Measurements from ENCODE around the gene MS4A10. TPM values are rescaled to one million over a fixed set of nuclear protein-coding genes. Genes with fewer than 3 reads are reported as not detected.

Gene MS4A10
- polyA plus RNA-seq, 1 donor (not counting 4 experiments of a cell fraction or from before 2014, with no cell fraction given), result not detected

- H3K4me2 ChIP-seq (ENCODE audit: control insufficient read depth, extremely low read depth, insufficient read depth, low read depth, low read length), result no peak overlapping the region
- no peak overlapping the region for H3K9ac ChIP-seq (ENCODE audit: control insufficient read depth, extremely low read depth, insufficient read depth, low read length)
- H3K27ac ChIP-seq (ENCODE audit: control insufficient read depth, insufficient read depth, low read length), result no peak overlapping the region
- FAIRE-seq (no peak), DNase-seq (ENCODE audit: low read depth, low spot score) (no peak)
- H2AFZ ChIP-seq (ENCODE audit: control insufficient read depth, low read length), result no peak overlapping the region
- H3K9me1 ChIP-seq (ENCODE audit: control insufficient read depth, extremely low read depth, insufficient read depth, low read length), result no peaks in the 10 kb centered on the region
- H3K9me3 ChIP-seq (ENCODE audit: control insufficient read depth, low read depth, low read length), result no peaks in the 10 kb centered on the region
- H3K4me1 ChIP-seq (ENCODE audit: control insufficient read depth, extremely low read depth, insufficient read depth, low read length), result no peaks in the 10 kb centered on the region
- no peaks in the 10 kb centered on the region for H3K36me3 ChIP-seq (ENCODE audit: control insufficient read depth in 2 of 2, extremely low read depth in 1 of 2, insufficient read depth in 2 of 2, low read length in 2 of 2)
- TF ChIP-seq CTCF (optimal IDR thresholded peaks at IDR 0.05 in 1 of 3, IDR thresholded peaks at IDR 0.05 in 1 of 3, conservative IDR thresholded peaks at IDR 0.05 in 1 of 3; ENCODE audit: extremely low read depth in 1 of 3, insufficient read depth in 2 of 3, low read length in 3 of 3) (no peak), EZH2 (IDR thresholded peaks at IDR 0.05; ENCODE audit: low read length) (no peak)
- dilution Hi-C loops (cut with MboI; ENCODE audit: extremely low pct_ligation_motif_present, low sequenced_read_pairs), result no loop called here
- H3K79me2 ChIP-seq (ENCODE audit: control insufficient read depth, insufficient read depth, low read length), result no peaks in the 10 kb centered on the region
- H3K4me3 ChIP-seq (ENCODE audit: control insufficient read depth in 2 of 3, extremely low read depth in 1 of 3, insufficient read depth in 2 of 3, low read depth in 1 of 3, low read length in 3 of 3), result no peak overlapping the region
- no peaks in the 10 kb centered on the region for H4K20me1 ChIP-seq (ENCODE audit: control insufficient read depth, extremely low read depth, insufficient read depth, low read length)
- no peaks in the 10 kb centered on the region for H3K27me3 ChIP-seq (ENCODE audit: control insufficient read depth, extremely low read depth, insufficient read depth, low read length)
These were observed 31.8 kb upstream of the MS4A10 start for GRCh38 chr11:60753309-60753708.

- Histone ChIP-seq H3K79me2 (ENCODE audit: control insufficient read depth, insufficient read depth, low read length) (no peaks in the 10 kb centered on the region), H3K4me1 (ENCODE audit: control insufficient read depth, extremely low read depth, insufficient read depth, low read length) (no peaks in the 10 kb centered on the region), H3K9ac (ENCODE audit: control insufficient read depth, extremely low read depth, insufficient read depth, low read length) (no peak overlapping the region), H3K36me3 (ENCODE audit: control insufficient read depth in 2 of 2, extremely low read depth in 1 of 2, insufficient read depth in 2 of 2, low read length in 2 of 2) (no peaks in the 10 kb centered on the region), H3K4me3 (ENCODE audit: control insufficient read depth in 2 of 3, extremely low read depth in 1 of 3, insufficient read depth in 2 of 3, low read depth in 1 of 3, low read length in 3 of 3) (no peak overlapping the region), H3K9me3 (ENCODE audit: control insufficient read depth, low read depth, low read length) (no peaks in the 10 kb centered on the region), H3K9me1 (ENCODE audit: control insufficient read depth, extremely low read depth, insufficient read depth, low read length) (no peaks in the 10 kb centered on the region), H2AFZ (ENCODE audit: control insufficient read depth, low read length) (no peak overlapping the region), H3K27ac (ENCODE audit: control insufficient read depth, insufficient read depth, low read length) (no peak overlapping the region), H4K20me1 (ENCODE audit: control insufficient read depth, extremely low read depth, insufficient read depth, low read length) (no peaks in the 10 kb centered on the region), H3K4me2 (ENCODE audit: control insufficient read depth, extremely low read depth, insufficient read depth, low read depth, low read length) (no peak overlapping the region), H3K27me3 (ENCODE audit: control insufficient read depth, extremely low read depth, insufficient read depth, low read length) (no peaks in the 10 kb centered on the region)
- no peak for DNase-seq (ENCODE audit: low read depth, low spot score)
- TF ChIP-seq EZH2 (IDR thresholded peaks at IDR 0.05; ENCODE audit: low read length) (no peak), CTCF (optimal IDR thresholded peaks at IDR 0.05 in 1 of 3, IDR thresholded peaks at IDR 0.05 in 1 of 3, conservative IDR thresholded peaks at IDR 0.05 in 1 of 3; ENCODE audit: extremely low read depth in 1 of 3, insufficient read depth in 2 of 3, low read length in 3 of 3) (no peak)
- dilution Hi-C loops (cut with MboI; ENCODE audit: extremely low pct_ligation_motif_present, low sequenced_read_pairs), result no loop called here
- FAIRE-seq, result no peak
These were observed 30.2 kb upstream of the MS4A10 start for GRCh38 chr11:60754887-60755286.
